Stimulated activated CD8-positive, alpha-beta memory T cell treated with anti-CD3 and anti-CD28 coated beads, Interleukin-15, amount 100 ng/mL, for 48 hours (primary cell): Measurements from ENCODE around the gene FRAT1.
A peak's percentile ranks its signal among the peaks of the same experiment; 100 is the strongest.
"Not testable (repeated sequence)": the region's sequence is repeated elsewhere in the genome, so short reads cannot be mapped to it uniquely, and the experiment has no call there.

Source experiments
- DNase-seq, 2 donors: peaks; one replicate each; pipeline ENCODE4 v3.0.0-alpha.2; 2020; ENCODE audit warnings: low read depth in 2 of 2

The FRAT1 gene

DNA sequence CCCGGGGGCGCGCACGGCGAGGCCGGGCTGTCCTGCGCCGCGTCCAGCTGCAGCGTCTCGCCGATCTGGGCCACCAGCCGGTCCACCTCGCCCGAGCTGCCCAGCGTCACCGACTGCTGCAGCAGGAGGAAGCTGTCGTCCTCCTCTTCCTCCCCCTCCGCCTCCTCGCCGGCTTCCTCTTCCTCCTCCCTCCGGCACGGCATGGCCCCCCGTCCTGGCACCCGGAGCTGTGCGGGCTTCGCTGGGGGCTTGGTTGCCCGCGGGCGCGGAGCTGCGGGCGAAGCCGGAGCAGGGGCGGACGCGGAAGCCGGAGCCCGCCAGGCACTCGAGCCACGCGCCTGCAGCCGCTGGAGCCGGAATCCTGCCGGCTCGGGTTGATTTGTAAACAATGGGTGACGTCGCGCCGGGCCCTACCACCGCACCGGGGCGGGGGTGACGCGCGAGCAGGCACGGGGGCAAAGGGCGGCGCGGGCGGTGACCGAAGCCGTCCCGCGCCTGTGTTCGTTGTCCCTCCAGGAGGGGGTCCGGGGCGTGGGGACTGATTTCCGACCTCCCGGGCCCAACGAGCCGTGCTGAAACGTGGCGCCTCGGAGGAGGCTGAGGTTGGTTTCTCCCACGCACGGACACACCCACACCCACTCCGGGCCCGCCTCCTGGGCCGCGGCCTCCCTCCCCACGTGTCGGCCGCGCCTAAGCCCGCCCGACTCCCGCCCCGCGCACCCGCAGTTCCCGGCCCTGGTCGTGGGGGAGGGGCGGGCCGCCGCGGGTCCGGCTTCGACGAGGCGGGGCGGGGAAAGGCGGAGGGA is 15.5 kb downstream of the FRAT1 start, which contains the start of gene FRAT2:
Gene FRAT2 (minus strand): TSS at position 360 of the 806 bp plus-strand sequence. CDS start 157 bp downstream, at position 203.
- DNase-seq, result peak; percentile 74 to 78

DNA sequence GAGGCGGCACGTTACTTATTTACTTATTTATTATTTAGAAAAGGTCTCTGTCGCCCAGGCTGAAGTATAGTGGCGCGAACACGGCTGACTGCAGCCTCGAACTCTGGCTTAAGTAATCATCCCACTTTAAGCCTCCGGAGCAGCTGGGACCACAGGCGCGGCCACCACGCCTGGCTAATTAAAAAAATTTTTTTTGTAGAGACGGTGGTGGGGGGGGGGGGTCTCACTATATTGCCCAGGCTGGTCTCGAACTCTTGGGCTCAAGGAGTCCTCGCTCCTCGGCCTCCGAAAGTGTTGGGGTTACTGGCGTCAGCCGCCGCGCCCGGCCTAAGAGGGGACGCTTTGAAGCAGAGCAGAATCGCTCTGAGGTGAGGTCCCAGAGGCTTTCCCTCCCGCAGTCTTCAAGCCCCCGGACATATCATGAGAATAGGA is 16.1 kb downstream of the FRAT1 start:
- no peak for DNase-seq

- no peak for DNase-seq
These were observed 16.9 kb downstream of the FRAT1 start for GRCh38 chr10:97336006-97336405.

DNA sequence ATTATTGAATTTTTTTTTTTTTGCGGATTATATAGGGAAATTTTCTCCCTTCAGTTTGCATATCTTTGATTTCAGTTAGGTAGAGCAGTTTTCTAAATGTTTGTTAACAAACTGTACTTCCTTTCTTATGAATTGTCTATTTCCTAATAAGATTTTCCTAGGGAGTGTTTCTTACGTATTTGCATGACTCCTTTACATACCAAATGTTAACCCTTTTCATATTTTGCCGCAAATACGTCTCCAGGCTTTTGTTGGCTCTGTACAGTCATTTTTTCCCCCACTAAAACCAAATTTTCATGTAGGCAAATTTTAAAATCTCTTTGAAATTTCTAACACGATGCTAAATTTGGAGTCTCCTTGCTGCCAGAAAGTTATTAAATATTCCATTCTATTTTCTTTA is 17.4 kb downstream of the FRAT1 start:
- DNase-seq, result no peak

DNA sequence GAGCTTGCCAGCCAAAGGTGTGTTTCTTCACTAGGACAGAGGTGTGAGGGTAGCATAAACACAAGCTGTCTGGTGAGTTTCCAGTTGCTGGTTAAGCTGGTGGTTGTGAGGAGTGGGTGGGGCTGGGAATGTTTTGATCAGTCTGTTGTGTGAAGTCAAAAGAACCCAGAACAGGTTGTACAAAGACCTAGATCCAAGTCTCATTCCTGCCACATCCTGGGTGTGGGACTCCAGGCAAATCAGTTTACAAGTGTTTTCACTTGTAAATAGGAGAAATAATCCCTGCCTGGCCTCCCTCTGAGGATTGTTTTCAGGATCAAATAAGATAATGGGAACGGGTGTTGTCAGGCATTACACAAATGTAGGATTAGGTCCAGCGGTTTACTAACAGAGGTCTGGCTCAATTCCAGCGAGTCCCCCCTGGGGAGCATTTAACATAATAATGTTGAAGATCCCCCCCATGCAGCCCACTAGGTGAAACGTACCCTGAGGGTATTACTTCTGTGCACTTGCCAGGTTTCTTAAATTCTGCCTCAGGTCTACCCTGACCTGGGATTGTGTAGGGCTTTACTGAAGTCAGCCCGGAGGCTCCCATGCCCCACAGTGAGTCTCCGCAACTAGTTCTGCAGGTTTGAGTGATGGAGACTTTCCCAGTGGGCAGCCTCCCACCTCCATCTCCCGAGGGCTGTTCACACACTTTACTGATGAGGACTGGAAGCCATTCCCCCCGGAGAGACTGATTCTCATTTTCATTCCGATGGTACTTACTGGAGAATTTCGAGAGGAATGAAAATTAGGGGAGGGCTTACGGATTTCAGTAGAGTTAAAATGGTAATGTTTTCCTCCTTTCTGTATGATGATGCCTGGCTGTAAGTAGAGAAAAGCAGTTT is 18.1 kb downstream of the FRAT1 start:
- DNase-seq, result no peak

- DNase-seq, result no peak
These were observed 19.0 kb downstream of the FRAT1 start for GRCh38 chr10:97338041-97338440.

DNA sequence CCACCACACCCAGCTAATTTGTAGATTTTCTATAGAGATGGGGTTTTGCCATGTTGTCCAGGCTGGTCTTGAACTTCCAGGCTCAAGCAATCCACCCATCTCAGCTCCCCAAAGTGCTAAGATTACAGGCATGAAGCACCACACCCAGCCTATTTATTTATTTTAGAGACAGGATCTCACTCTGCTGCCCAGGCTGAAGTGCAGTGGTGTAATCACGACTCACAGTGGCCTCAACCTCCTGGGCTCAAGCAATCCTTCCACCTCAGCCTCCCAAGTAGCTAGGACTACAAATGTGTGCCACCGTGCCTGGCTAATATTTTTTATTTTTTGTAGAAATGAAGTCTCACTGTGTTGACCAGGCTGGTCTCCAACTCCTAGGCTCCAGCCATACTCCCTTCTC is 22.3 kb downstream of the FRAT1 start:
- DNase-seq, result no peak

- not testable (repeated sequence) for DNase-seq
These were observed 24.6 kb downstream of the FRAT1 start for GRCh38 chr10:97343664-97344063.

- DNase-seq, result no peak
These were observed 28.2 kb downstream of the FRAT1 start for GRCh38 chr10:97347317-97347716.

GRCh38 chr10:97349752-97350513 is 30.9 kb downstream of the FRAT1 start:
- no peak for DNase-seq

DNA sequence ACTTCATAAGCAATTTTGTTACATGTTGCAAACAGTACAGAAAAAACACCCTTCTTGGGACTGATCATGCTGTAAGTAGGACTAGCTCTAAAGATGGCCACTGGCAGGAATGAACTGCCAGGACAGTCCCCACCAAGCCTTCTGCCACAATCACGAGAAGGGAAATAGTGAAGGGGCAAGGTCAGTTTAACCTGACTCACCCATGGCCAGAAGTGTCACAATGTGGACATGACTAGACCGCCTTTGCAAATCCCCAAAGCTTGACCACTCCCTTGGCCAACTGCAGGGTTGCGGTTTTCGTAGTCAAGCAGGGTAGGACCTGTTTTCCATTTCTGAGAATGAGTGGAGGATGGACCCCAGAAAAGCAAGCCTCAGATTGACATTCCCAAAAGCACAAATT is 34.9 kb downstream of the FRAT1 start:
- no peak for DNase-seq

- DNase-seq, result no peak
These were observed 36.5 kb downstream of the FRAT1 start for GRCh38 chr10:97355571-97355975.

DNA sequence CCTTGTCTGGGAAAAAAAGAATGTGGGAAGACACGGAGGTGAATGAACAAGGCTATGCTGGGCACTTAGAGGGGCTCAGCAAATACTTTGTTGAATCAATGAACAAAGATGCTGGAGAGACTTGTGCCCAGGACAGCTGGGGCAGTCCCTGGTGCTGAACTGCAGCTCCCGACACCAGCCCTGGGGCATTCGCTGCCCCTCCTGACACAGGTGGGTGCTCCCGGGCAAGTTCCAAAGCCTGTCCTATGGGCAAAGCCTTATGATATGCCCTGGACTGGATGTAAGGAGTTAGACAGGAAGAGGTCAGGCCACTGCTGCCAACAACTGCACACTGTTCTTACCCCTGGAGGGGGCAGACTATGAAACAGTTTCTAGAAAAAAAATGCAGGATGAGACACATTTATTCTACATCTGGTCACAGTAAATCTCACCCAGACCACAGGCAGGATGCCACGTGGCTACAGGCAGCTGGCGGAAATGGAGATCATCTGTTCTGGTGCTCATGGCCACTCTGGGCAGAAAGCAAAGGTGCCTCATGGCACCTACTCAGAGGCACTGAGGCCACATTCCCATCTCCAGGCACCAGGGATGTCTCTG is 37.3 kb downstream of the FRAT1 start:
- no peak for DNase-seq

GRCh38 chr10:97356918-97357317 is 37.8 kb downstream of the FRAT1 start:
- DNase-seq, result no peak

DNA sequence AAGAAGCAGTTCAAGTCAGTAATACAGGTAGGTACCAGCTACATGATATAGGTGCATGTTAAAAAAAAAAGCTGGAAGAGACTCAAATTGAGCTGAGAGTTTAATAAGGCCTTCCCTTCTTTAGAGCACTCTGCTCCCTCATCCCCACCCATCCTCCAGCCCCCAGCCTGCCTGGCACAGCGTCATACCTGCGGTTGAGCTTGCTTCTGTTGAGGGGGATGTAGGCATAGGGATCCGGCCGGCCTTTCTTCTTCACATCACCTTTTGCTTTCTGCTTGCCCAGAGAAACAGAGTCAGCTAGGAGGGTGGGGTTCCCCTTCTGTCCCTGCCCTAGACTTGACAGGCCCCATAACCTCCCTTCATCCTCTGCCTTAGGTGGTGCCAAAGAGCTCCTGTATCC is 39.3 kb downstream of the FRAT1 start:
- DNase-seq, result no peak

GRCh38 chr10:97358781-97359180 is 39.7 kb downstream of the FRAT1 start:
- no peak for DNase-seq

DNA sequence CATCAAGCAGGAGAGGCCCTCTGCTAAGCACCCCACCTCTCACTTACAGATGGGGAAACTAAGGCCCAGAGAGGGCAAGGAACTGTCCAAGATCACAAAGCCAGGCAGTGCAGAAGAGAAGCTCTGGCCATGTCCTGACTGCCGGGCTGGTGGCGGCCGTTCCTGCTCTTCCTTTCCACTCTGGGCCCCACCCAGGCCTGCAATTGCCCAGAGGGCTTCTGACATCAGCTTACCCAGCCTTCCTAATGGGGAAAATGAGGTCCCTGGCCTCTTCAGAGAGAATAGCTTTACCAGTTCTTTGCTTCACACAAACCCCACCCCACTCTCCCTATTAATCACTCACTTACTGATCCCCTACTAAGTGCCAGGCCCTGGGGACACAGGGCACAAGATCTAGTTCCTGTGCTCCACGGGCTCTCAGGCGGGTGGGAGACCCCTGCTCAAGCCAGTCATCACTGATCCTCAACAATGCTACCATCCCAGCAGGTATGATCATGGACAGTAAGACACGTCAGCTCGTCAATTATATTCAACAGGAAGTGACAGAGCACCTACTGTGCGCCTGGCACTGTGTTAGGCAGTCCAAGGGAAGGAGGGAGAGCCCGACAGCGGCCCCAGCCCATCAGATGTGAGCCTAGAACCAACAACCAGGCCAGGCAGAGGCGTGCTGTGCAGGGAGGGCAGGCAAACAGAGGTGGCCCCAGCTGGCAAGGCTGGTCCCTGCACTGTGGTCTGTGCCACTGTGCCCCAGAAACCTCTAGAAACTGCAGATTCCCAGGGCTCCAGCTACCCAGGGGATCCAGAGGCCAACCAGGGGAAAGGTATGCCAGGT is 41.9 kb downstream of the FRAT1 start:
- DNase-seq, result no peak

DNA sequence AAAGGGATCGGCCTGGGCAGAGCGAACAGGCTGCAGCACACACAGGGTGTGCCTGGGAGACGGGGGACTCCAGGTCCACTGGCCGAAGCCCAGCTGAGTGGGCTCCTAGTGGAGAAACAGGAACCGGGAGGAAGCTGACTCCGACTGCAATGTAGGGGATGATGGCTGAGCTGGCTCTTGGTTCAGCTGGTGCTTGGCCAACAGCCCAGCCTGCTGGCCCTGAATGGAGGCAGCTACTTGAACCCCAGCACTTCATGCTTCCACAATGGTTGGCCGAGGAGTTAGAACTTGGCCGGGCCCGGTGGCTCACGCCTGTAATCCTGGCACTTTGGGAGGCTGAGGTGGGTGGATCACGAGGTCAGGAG is 42.4 kb downstream of the FRAT1 start:
- DNase-seq, result no peak

GRCh38 chr10:97362310-97363033 is 43.4 kb downstream of the FRAT1 start:
- no peak for DNase-seq

GRCh38 chr10:97363071-97363470 is 44.0 kb downstream of the FRAT1 start:
- no peak for DNase-seq
